OCI-LY1 (cell line): Measurements from ENCODE around the gene ATG14.

Experiments used
- EZH2 ChIP-seq: fragments of 200-600 bp; sonication (generic), shearing (Covaris generic); IDR thresholded peaks from 2 replicates; pipeline ENCODE4 v1.8.0; 2017; ENCODE audit warnings: borderline replicate concordance, mixed run types, mild to moderate bottlenecking, antibody characterized with exemption, low read length, moderate library complexity, mixed read lengths
- TF ChIP-seq, protein P1 (sequence below): fragments of 200-600 bp; sonication (generic), shearing (Covaris generic); IDR thresholded peaks from 2 replicates; pipeline ENCODE4 v1.5.1; 2017; ENCODE audit warnings: mild to moderate bottlenecking, antibody characterized with exemption, low read length, moderate library complexity, mixed read lengths

DNA sequence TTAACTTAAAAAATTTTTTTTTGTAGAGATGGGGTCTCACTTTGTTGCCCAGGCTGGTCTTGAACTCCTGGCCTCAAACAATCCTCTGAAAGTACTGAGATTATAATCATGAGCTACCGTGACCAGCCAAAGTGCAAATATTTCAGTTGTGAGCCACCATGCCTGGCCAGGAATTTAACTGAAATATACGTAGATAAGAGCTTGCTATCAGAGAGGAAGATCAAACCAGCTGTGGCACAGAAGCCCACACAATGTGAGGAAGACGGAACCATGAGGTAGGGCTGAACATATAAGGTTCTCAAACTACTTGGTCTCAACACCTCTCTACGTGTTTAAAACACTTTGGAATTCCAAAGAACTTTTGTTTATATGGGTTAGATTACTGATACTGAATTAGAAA lies 29.1 kb downstream of the ATG14 start:
- TF ChIP-seq, protein P1, sequence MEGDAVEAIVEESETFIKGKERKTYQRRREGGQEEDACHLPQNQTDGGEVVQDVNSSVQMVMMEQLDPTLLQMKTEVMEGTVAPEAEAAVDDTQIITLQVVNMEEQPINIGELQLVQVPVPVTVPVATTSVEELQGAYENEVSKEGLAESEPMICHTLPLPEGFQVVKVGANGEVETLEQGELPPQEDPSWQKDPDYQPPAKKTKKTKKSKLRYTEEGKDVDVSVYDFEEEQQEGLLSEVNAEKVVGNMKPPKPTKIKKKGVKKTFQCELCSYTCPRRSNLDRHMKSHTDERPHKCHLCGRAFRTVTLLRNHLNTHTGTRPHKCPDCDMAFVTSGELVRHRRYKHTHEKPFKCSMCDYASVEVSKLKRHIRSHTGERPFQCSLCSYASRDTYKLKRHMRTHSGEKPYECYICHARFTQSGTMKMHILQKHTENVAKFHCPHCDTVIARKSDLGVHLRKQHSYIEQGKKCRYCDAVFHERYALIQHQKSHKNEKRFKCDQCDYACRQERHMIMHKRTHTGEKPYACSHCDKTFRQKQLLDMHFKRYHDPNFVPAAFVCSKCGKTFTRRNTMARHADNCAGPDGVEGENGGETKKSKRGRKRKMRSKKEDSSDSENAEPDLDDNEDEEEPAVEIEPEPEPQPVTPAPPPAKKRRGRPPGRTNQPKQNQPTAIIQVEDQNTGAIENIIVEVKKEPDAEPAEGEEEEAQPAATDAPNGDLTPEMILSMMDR = no peak
- no peak for TF ChIP-seq EZH2
